ENCODE measurements around the gene POLR3H. TPM values are rescaled to one million over a fixed set of nuclear protein-coding genes. Genes with fewer than 3 reads are reported as not detected.

The POLR3H gene
- total and polyA plus RNA-seq, 2 of the 4 experiments (the other 2 are of a cell fraction) = 37.8 to 67.8 TPM

DNA sequence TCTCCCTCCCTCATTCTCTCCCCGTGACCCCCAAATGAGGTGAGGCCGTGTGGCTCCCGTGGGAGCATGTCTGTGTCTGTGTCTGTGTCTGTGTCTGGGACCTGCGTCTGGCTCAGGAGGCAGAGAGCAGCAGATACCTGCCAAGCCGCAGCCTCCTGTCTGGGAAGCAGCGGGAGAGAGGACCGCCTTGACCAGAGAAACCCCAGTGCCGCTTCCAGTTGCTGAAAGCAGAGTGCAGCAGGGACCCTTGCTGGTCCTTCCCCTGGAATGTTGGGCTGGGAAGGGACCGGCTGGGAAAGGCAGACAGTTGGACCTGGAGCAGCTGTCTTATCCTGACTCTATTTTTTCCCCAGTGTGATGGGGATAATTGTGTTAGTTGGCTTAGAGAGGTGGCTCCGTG, 17.1 kb upstream of the POLR3H start:
- ChIA-PET CTCF (interaction anchor here (0.7 kb wide), 1 partner anchor 21 kb away, joined by 4 read pairs; no protein-coding TSS in a partner anchor), POLR2A (ENCODE audit: unreplicated experiment) (no interaction called here)
- peak overlapping the region; percentile 62 for H3K18ac ChIP-seq (ENCODE audit: low read depth, low read length)
- H3K9me1 ChIP-seq (ENCODE audit: insufficient read depth, low read length) = peaks cover 34% of the 10 kb centered on the region
- peak overlapping the region; percentile 96 for H3K23ac ChIP-seq (ENCODE audit: low read depth, low read length)
- peak overlapping the region; percentile 92 for H2BK120ac ChIP-seq (ENCODE audit: low read depth, low read length)
- ATAC-seq (ENCODE audit: low read depth) = no peak
- peak overlapping the region; percentile 65 for H2BK20ac ChIP-seq (ENCODE audit: low read depth, low read length)
- peak overlapping the region; percentile 98 for H2AK5ac ChIP-seq (ENCODE audit: low read depth, low read length)
- H2AK9ac ChIP-seq (replicated peaks; ENCODE audit: low read depth, low read length, poor library complexity) = peak overlapping the region; percentile 99
- peak overlapping the region; percentile 48 to 87 for H4K8ac ChIP-seq (ENCODE audit: low read depth in 2 of 2, low read length in 2 of 2)
- peak overlapping the region; percentile 85 for H2BK5ac ChIP-seq (ENCODE audit: low read depth, low read length, poor library complexity, severe bottlenecking)
- peak overlapping the region; percentile 69; the same call in 1 of the 2 replicates for H3K56ac ChIP-seq (ENCODE audit: extremely low read depth, insufficient read depth, low read length)
- in situ Hi-C loops (cut with MboI; ENCODE audit: low sequenced_read_pairs) = no loop called here
- H3K4me1 ChIP-seq (ENCODE audit: control insufficient read depth, insufficient read depth, low read length) = peaks cover 35% of the 10 kb centered on the region
- H4K5ac ChIP-seq (ENCODE audit: low read depth, low read length) = peak overlapping the region; percentile 69
- H3K27me3 ChIP-seq (ENCODE audit: control insufficient read depth, insufficient read depth, low read length) = no peaks in the 10 kb centered on the region
- peak overlapping the region; percentile 80 for H3K4me3 ChIP-seq (ENCODE audit: insufficient read depth, low read depth, low read length)
- H3K36me3 ChIP-seq (ENCODE audit: control insufficient read depth, insufficient read depth, low read length) = peaks cover 3% of the 10 kb centered on the region; the same call in 1 of the 2 replicates
- WGBS, 2 experiments (ENCODE audit: extremely low coverage in 2 of 2, insufficient read length in 1 of 2) = 17% methylated on average over 3 of the region's 10 CpGs; no CpG with 5 or more reads in 1 of the 2 experiments
- peaks cover 3% of the 10 kb centered on the region for H4K20me1 ChIP-seq (ENCODE audit: insufficient read depth, low read length)
- peak overlapping the region; percentile 88 for H2AFZ ChIP-seq (replicated peaks; ENCODE audit: low read length, poor library complexity)
- TF ChIP-seq BHLHE40 (IDR thresholded peaks at IDR 0.05; ENCODE audit: low read depth, low read length) = no peak
- TF ChIP-seq RCOR1 (IDR thresholded peaks at IDR 0.05; ENCODE audit: insufficient replicate concordance, low read length) = no peak
- TF ChIP-seq NFE2L2 (IDR thresholded peaks at IDR 0.05; ENCODE audit: low read depth, low read length) = no peak
- TF ChIP-seq RAD21 (IDR thresholded peaks at IDR 0.05; ENCODE audit: low read length) = no peak
- TF ChIP-seq, protein P1, sequence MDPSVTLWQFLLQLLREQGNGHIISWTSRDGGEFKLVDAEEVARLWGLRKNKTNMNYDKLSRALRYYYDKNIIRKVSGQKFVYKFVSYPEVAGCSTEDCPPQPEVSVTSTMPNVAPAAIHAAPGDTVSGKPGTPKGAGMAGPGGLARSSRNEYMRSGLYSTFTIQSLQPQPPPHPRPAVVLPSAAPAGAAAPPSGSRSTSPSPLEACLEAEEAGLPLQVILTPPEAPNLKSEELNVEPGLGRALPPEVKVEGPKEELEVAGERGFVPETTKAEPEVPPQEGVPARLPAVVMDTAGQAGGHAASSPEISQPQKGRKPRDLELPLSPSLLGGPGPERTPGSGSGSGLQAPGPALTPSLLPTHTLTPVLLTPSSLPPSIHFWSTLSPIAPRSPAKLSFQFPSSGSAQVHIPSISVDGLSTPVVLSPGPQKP (IDR thresholded peaks at IDR 0.05; ENCODE audit: borderline replicate concordance, low read depth, low read length) = no peak
- TF ChIP-seq FOS (IDR thresholded peaks at IDR 0.05; ENCODE audit: low read depth, low read length) = no peak
- no peak for TF ChIP-seq POLR2A (IDR thresholded peaks at IDR 0.05; ENCODE audit: low read depth, low read length)
- no peak for TF ChIP-seq RFX5 (IDR thresholded peaks at IDR 0.05; ENCODE audit: low read depth, low read length)
- TF ChIP-seq MXI1 (IDR thresholded peaks at IDR 0.05; ENCODE audit: borderline replicate concordance, low read depth, low read length) = no peak
- TF ChIP-seq, protein P2, sequence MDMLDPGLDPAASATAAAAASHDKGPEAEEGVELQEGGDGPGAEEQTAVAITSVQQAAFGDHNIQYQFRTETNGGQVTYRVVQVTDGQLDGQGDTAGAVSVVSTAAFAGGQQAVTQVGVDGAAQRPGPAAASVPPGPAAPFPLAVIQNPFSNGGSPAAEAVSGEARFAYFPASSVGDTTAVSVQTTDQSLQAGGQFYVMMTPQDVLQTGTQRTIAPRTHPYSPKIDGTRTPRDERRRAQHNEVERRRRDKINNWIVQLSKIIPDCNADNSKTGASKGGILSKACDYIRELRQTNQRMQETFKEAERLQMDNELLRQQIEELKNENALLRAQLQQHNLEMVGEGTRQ (IDR thresholded peaks at IDR 0.05; ENCODE audit: low read depth, low read length) = no peak
- no peak for TF ChIP-seq CHD1 (IDR thresholded peaks at IDR 0.05; ENCODE audit: low read depth, low read length)
- TF ChIP-seq MAZ (IDR thresholded peaks at IDR 0.05; ENCODE audit: borderline replicate concordance, low read depth, low read length) = no peak
- TF ChIP-seq, protein P3, sequence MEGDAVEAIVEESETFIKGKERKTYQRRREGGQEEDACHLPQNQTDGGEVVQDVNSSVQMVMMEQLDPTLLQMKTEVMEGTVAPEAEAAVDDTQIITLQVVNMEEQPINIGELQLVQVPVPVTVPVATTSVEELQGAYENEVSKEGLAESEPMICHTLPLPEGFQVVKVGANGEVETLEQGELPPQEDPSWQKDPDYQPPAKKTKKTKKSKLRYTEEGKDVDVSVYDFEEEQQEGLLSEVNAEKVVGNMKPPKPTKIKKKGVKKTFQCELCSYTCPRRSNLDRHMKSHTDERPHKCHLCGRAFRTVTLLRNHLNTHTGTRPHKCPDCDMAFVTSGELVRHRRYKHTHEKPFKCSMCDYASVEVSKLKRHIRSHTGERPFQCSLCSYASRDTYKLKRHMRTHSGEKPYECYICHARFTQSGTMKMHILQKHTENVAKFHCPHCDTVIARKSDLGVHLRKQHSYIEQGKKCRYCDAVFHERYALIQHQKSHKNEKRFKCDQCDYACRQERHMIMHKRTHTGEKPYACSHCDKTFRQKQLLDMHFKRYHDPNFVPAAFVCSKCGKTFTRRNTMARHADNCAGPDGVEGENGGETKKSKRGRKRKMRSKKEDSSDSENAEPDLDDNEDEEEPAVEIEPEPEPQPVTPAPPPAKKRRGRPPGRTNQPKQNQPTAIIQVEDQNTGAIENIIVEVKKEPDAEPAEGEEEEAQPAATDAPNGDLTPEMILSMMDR (conservative IDR thresholded peaks at IDR 0.05; ENCODE audit: low read depth, low read length) = no peak
- TF ChIP-seq SMC3 (IDR thresholded peaks at IDR 0.05; ENCODE audit: low read depth, low read length) = no peak
- TF ChIP-seq CEBPB (IDR thresholded peaks at IDR 0.05; ENCODE audit: low read depth, low read length) = no peak
- TF ChIP-seq MAFK (IDR thresholded peaks at IDR 0.05; ENCODE audit: low read depth, low read length) = no peak
- peak overlapping the region; percentile 98 for H3K4ac ChIP-seq (ENCODE audit: low read depth, low read length)
- dilution Hi-C loops (cut with HindIII; ENCODE audit: low sequenced_read_pairs, unreplicated experiment) = no loop called here
- H2BK15ac ChIP-seq (ENCODE audit: low read depth, low read length) = peak overlapping the region; percentile 98; the same call in 2 of the 3 replicates
- H4K91ac ChIP-seq (ENCODE audit: insufficient read depth, low read depth, low read length) = peak overlapping the region; percentile 89
- peak overlapping the region; percentile 83 for H3K9ac ChIP-seq (ENCODE audit: low read depth, low read length)
- H3K14ac ChIP-seq (replicated peaks; ENCODE audit: low read depth, low read length) = peak overlapping the region; percentile 98
- BruUV-seq (replicated peaks) = no TSS peak
- peaks cover 8 to 73% of the 10 kb centered on the region in 2 experiments; a peak in 3 of 4 replicates for H3K79me1 ChIP-seq (ENCODE audit: low read depth in 1 of 2, low read length in 2 of 2)
- DNase-seq = no peak
- peak overlapping the region; percentile 94 for H3K4me2 ChIP-seq (ENCODE audit: low read depth, low read length)
- no peaks in the 10 kb centered on the region for H3K9me3 ChIP-seq (ENCODE audit: control insufficient read depth, insufficient read depth, low read length)
- peak overlapping the region; percentile 73 for H3K27ac ChIP-seq (ENCODE audit: insufficient read depth, low read length)
- intact Hi-C loops (cut with micrococcal nuclease) = no loop called here
